Heart right ventricle (tissue), 16 donors: Measurements from ENCODE around the gene C14orf93. TPM values are rescaled to one million over a fixed set of nuclear protein-coding genes. Genes with fewer than 3 reads are reported as not detected.

Experiments used
- ATAC-seq, 8 donors: fragments of 200-7000 bp; cut with Tn5 transposase; one replicate each; pipeline ENCODE4 v1.9.1; 2020; ENCODE audit warnings: mild to moderate bottlenecking in 8 of 8, moderate library complexity in 8 of 8, moderate number of reproducible peaks in 1 of 8
- DNase-seq, 2 donors: peaks; one replicate each; pipeline ENCODE4 v3.0.0-alpha.2; 2020
- H3K27ac ChIP-seq, 10 donors: fragments of 200-600 bp; sonication (generic) in 2 of 10; one replicate each; pipeline versions ENCODE4 v1.5.0 to v1.8.0; 2020 to 2022; ENCODE audit warnings: mild to moderate bottlenecking in 3 of 10
- H3K27me3 ChIP-seq, 7 donors: fragments of 200-600 bp; one replicate each; pipeline ENCODE4 v1.8.0; 2021 to 2022; ENCODE audit warnings: mild to moderate bottlenecking in 2 of 7
- H3K36me3 ChIP-seq, 9 donors: fragments of 200-600 bp; sonication (generic) in 1 of 9; one replicate each; pipeline versions ENCODE4 v1.5.0 to v1.8.0; 2020 to 2022; ENCODE audit warnings: mild to moderate bottlenecking in 2 of 9
- H3K4me1 ChIP-seq, 9 donors: fragments of 200-600 bp; sonication (generic) in 1 of 9; one replicate each; pipeline versions ENCODE4 v1.5.0 to v1.8.0; 2020 to 2022; ENCODE audit warnings: mild to moderate bottlenecking in 4 of 9
- H3K4me3 ChIP-seq, 10 donors: fragments of 200-600 bp; sonication (generic) in 2 of 10; one replicate each; pipeline versions ENCODE4 v1.5.0 to v1.8.0; 2020 to 2022; ENCODE audit warnings: mild to moderate bottlenecking in 7 of 10, moderate library complexity in 2 of 10
- H3K9me3 ChIP-seq, 11 donors: fragments of 200-600 bp in 10 of 11; sonication (generic) in 2 of 11; one replicate each; pipeline versions ENCODE4 v1.5.0 to v1.8.0; 2013 to 2022; ENCODE audit warnings: mild to moderate bottlenecking in 2 of 11, control low read depth in 1 of 11, moderate library complexity in 1 of 11
- CTCF ChIP-seq, 9 donors: fragments of 200-600 bp; sonication (generic) in 2 of 9; IDR thresholded peaks; one replicate each; pipeline versions ENCODE4 v1.5.0 to v1.8.0; 2021 to 2022; ENCODE audit warnings: antibody characterized with exemption in 9 of 9, mild to moderate bottlenecking in 5 of 9, moderate library complexity in 1 of 9
- WGBS, 2 donors: extraction: QIAGEN DNeasy Blood & Tissue Kit; methylation state at CpG; one replicate each; pipeline ENCODE4 v1.1.7; 2013; ENCODE audit warnings: inconsistent platforms in 1 of 2; 5-methylcytosine and 5-hydroxymethylcytosine counted together
- intact Hi-C, 10 donors: fragments of 100-400 bp; cut with DNase I; formaldehyde crosslinking; loops; one replicate each; pipeline versions ENCODE4 v1.11.1 to v1.14.2; 2022
- polyA plus RNA-seq, 2 donors: library from polyadenylated mRNA; stranded (reverse); fragments of 200-250 nt; gene quantifications; one replicate each; pipeline ENCODE4 v1.2.3, GENCODE V29; 2013
- total RNA-seq, 10 donors: library from RNA; stranded (reverse); fragmentation: NEBNext Ultra II Directional in 3 of 10; extraction: Animal tissue kit (Norgen Biotek cat#: 25700) in 3 of 10; gene quantifications; one replicate each; pipeline versions ENCODE4 v1.2.1 to v1.2.4, GENCODE V29; 2021 to 2023
- donor health status: Arrhythmogenic right ventricular cardiomyopathy.
- donor health status: ischemic (EF 13 %, LVEDD 7.1; RV severe dilation, severe dysfunction).
- donor health status: healthy with polysubstance abuse.
- donor health status: DM: no; HTN: yes; CAD: no.
- donor health status: DM: no; HTN: no; CAD: no.
- donor health status: ischemic (EF 25% LVEDD 6.9; RV normal size, moderate dysfunction).
- donor health status: ischemic (EF 25% LVEDD 5.7; RV mildly dilated, moderate dysfunction).
- donor health status: healthy.
- donor health status: DM: yes; HTN: yes; CAD: no.
- donor health status: Ischemic cardiomyopathy.
- donor health status: ischemic (EF 35%, LVEDD 5.7; RV mildly dilated, moderate dysfunction).
- donor health status: nonischemic (EF 11% LVEDD 7.7; RV severe dilation, severe dysfunction).
- donor health status: DM: yes; HTN: yes; CAD: no.
- donor health status: PGD.
- donor health status: ischemic (EF 29% LVEDD 5.4; RV normal size, mild dysfunction).
- donor health status: nonischemic (EF 23%, LVEDD 6.1; RV moderate dilation, normal function).

C14orf93 gene
- total and polyA plus RNA-seq, 12 donors = 3.2 to 6.7 (median 4.8) TPM

GRCh38 chr14:23024612-23025075 is 14.7 kb upstream of the C14orf93 start:
- Histone ChIP-seq H3K4me3 (no peak overlapping the region), H3K27me3 (no peaks in the 10 kb centered on the region), H3K36me3 (peaks cover 0 to 65% (median 9%) of the 10 kb centered on the region in 9 donors), H3K27ac (no peak overlapping the region), H3K9me3 (no peaks in the 10 kb centered on the region), H3K4me1 (peaks cover 0 to 27% (median 7%) of the 10 kb centered on the region in 9 donors)
- 73% methylated on average over 7 of the region's 7 CpGs for WGBS, 2 donors
- DNase-seq (no peak), ATAC-seq (no peak)
- intact Hi-C loops = no loop called here
- no peak for TF ChIP-seq CTCF (IDR thresholded peaks at IDR 0.05)

GRCh38 chr14:23023795-23024152 is 13.8 kb upstream of the C14orf93 start:
- Histone ChIP-seq H3K36me3 (peaks cover 0 to 57% (median 4%) of the 10 kb centered on the region in 9 donors), H3K4me1 (peaks cover 0 to 19% (median 5%) of the 10 kb centered on the region in 9 donors), H3K27ac (no peak overlapping the region), H3K27me3 (no peaks in the 10 kb centered on the region), H3K4me3 (no peak overlapping the region), H3K9me3 (no peaks in the 10 kb centered on the region)
- ATAC-seq (peak in 1 of 8 donors; percentile 17), DNase-seq (no peak)
- WGBS, 2 donors = 96 to 98% methylated on average over 2 of the region's 2 CpGs
- intact Hi-C loops = no loop called here
- TF ChIP-seq CTCF (IDR thresholded peaks at IDR 0.05) = no peak

GRCh38 chr14:23023022-23023794 is 13.3 kb upstream of the C14orf93 start:
- H3K4me1 ChIP-seq = peaks cover 0 to 13% (median 0%) of the 10 kb centered on the region in 9 donors
- whole genome bisulfite sequencing, 2 donors = 80% methylated on average over 8 of the region's 8 CpGs
- H3K36me3 ChIP-seq = peaks cover 0 to 51% (median 3%) of the 10 kb centered on the region in 9 donors
- no peak for ATAC-seq
- intact Hi-C loops = no loop called here
- H3K27ac ChIP-seq = no peak overlapping the region
- H3K4me3 ChIP-seq = no peak overlapping the region
- TF ChIP-seq CTCF (IDR thresholded peaks at IDR 0.05) = no peak
- no peak for DNase-seq
- no peaks in the 10 kb centered on the region for H3K9me3 ChIP-seq
- H3K27me3 ChIP-seq = no peaks in the 10 kb centered on the region

- Histone ChIP-seq H3K4me1 (peaks cover 0 to 9% (median 0%) of the 10 kb centered on the region in 9 donors), H3K9me3 (no peaks in the 10 kb centered on the region), H3K27ac (no peak overlapping the region), H3K36me3 (peaks cover 0 to 39% (median 0%) of the 10 kb centered on the region in 9 donors), H3K27me3 (no peaks in the 10 kb centered on the region), H3K4me3 (no peak overlapping the region)
- WGBS, 2 donors = 59 to 73% methylated on average over 7 of the region's 7 CpGs
- ATAC-seq = no peak
- intact Hi-C loops = no loop called here
- TF ChIP-seq CTCF (IDR thresholded peaks at IDR 0.05) = no peak
- no peak for DNase-seq
These were observed 12.0 kb upstream of the C14orf93 start for GRCh38 chr14:23021889-23022442.
